ENCODE measurements around the gene MEOX1.
"Not testable (repeated sequence)": the region's sequence is repeated elsewhere in the genome, so short reads cannot be mapped to it uniquely, and the experiment has no call there.

MEOX1 gene

DNA sequence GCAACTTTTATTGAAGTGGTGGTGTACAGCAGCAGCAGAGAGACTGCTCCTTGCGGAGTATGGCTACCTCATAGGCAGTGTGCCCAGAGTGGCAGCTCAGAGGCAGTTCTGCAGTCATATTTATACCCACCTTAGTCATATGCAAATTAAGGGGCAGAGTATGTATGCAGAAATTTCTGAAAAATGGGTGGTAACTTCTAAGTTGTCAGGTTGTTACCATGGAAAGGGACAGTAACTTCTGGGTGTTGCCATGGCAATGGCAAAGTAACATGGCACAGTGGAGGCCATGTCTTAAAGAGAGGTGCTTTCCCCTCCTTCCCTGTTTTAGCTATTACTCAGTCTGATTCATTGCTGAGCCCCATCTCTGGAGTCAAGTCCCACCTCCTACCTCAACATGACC lies 53.4 kb downstream of the MEOX1 start:
- Histone ChIP-seq H3K36me3 (ENCODE audit: control insufficient read depth, insufficient read depth, low read length) (no peaks in the 10 kb centered on the region), H2BK120ac (ENCODE audit: low read depth, low read length) (no peak overlapping the region), H3K4me3 (ENCODE audit: low read length) (no peak overlapping the region)

DNA sequence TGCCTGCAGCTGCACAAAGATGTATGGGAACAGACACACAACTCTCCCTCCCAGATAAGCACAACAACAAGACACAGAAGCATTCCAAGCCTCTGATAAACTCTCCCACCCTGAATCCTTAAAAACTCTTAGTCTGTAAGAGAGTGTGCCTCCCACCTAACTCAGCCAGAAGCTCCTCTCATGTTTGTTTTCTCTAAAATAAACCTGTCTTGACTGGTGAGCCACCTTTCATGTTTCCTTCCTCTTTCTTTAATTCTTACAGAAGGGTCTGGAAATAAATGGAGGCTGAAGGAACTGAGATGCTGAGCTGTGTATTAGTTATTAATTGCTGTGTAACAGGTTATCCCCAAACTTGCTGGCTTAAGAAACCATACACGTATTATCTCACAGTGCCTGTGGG lies 57.2 kb downstream of the MEOX1 start:
- H2BK5ac ChIP-seq (ENCODE audit: low read length): no peak overlapping the region
- H4K5ac ChIP-seq (ENCODE audit: low read length): no peak overlapping the region
- DNase-seq: no peak
- H2BK15ac ChIP-seq (replicated peaks; ENCODE audit: low read depth): no peak overlapping the region
- H3K27ac ChIP-seq (ENCODE audit: low read depth, low read length): no peak overlapping the region
- H4K8ac ChIP-seq (ENCODE audit: low read depth, low read length): no peak overlapping the region
- no peak overlapping the region for H3K4me2 ChIP-seq (ENCODE audit: low read length)
- no peak overlapping the region for H3K18ac ChIP-seq (ENCODE audit: low read length)
- WGBS (ENCODE audit: extremely low coverage, insufficient coverage, low lambda C conversion rate): no CpG with 5 or more reads among the region's 1 CpG
- no peaks in the 10 kb centered on the region for H3K36me3 ChIP-seq (ENCODE audit: control insufficient read depth, insufficient read depth, low read length)
- no peak overlapping the region for H3K4ac ChIP-seq (ENCODE audit: low read depth, low read length)
- H3K79me1 ChIP-seq (ENCODE audit: low read length): no peaks in the 10 kb centered on the region
- H3K79me2 ChIP-seq (ENCODE audit: control insufficient read depth, insufficient read depth, low read length): no peaks in the 10 kb centered on the region
- H3K56ac ChIP-seq (ENCODE audit: low read length): no peak overlapping the region
- H3K4me3 ChIP-seq (ENCODE audit: low read length): no peak overlapping the region
- H3K23ac ChIP-seq (ENCODE audit: low read length): no peak overlapping the region
- H3K4me1 ChIP-seq (ENCODE audit: control insufficient read depth, low read depth, low read length): no peaks in the 10 kb centered on the region
- H2BK120ac ChIP-seq (ENCODE audit: low read depth, low read length): no peak overlapping the region
- H2AK5ac ChIP-seq (ENCODE audit: low read length): no peak overlapping the region
- no peaks in the 10 kb centered on the region for H3K27me3 ChIP-seq (ENCODE audit: insufficient read depth, low read length, poor library complexity)
- no peak overlapping the region for H3K9ac ChIP-seq (ENCODE audit: low read length)

More for the DNA sequence above, 53.4 kb downstream of the MEOX1 start:
- Histone ChIP-seq H3K56ac (ENCODE audit: low read length) (no peak overlapping the region), H2BK5ac (ENCODE audit: low read length) (no peak overlapping the region), H3K4ac (ENCODE audit: low read depth, low read length) (no peak overlapping the region), H3K23ac (ENCODE audit: low read length) (no peak overlapping the region), H3K18ac (ENCODE audit: low read length) (no peak overlapping the region), H3K4me1 (ENCODE audit: control insufficient read depth, low read depth, low read length) (no peaks in the 10 kb centered on the region), H3K79me2 (ENCODE audit: control insufficient read depth, insufficient read depth, low read length) (no peaks in the 10 kb centered on the region), H3K4me2 (ENCODE audit: low read length) (no peak overlapping the region), H3K27ac (ENCODE audit: low read depth, low read length) (no peak overlapping the region), H4K8ac (ENCODE audit: low read depth, low read length) (no peak overlapping the region), H2BK15ac (replicated peaks; ENCODE audit: low read depth) (no peak overlapping the region), H3K9ac (ENCODE audit: low read length) (no peak overlapping the region), H4K5ac (ENCODE audit: low read length) (no peak overlapping the region), H3K79me1 (ENCODE audit: low read length) (no peaks in the 10 kb centered on the region), H3K27me3 (ENCODE audit: insufficient read depth, low read length, poor library complexity) (no peaks in the 10 kb centered on the region), H2AK5ac (ENCODE audit: low read length) (no peak overlapping the region)
- DNase-seq: peak; percentile 55
- no CpG with 5 or more reads among the region's 1 CpG for WGBS (ENCODE audit: extremely low coverage, insufficient coverage, low lambda C conversion rate)

DNA sequence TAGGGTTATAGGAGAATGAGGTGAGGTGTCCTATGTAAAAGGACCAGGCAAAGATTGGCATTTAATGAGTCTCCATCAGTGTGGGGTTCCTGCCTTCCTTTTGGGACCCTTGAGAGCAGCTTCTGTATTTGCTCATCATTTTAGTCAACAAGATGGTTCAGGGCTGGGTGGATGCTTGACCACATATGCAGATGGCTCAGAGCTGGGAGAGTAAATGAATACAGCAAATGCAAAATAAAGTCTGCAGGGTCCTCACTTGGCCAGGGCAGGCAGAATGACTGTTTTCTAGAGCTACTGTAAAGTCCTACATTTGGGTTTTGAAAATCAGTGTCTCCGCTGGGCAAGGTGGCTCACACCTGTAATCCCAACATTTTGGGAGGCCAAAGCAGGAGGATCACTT lies 58.4 kb downstream of the MEOX1 start:
- Histone ChIP-seq H3K4me3 (ENCODE audit: low read length) (no peak overlapping the region), H3K23ac (ENCODE audit: low read length) (no peak overlapping the region), H3K27me3 (ENCODE audit: insufficient read depth, low read length, poor library complexity) (no peaks in the 10 kb centered on the region), H3K79me2 (ENCODE audit: control insufficient read depth, insufficient read depth, low read length) (no peaks in the 10 kb centered on the region), H3K18ac (ENCODE audit: low read length) (no peak overlapping the region), H3K36me3 (ENCODE audit: control insufficient read depth, insufficient read depth, low read length) (no peaks in the 10 kb centered on the region), H3K56ac (ENCODE audit: low read length) (no peak overlapping the region), H2BK5ac (ENCODE audit: low read length) (no peak overlapping the region), H3K9ac (ENCODE audit: low read length) (no peak overlapping the region), H3K79me1 (ENCODE audit: low read length) (no peaks in the 10 kb centered on the region), H3K27ac (ENCODE audit: low read depth, low read length) (no peak overlapping the region), H2BK120ac (ENCODE audit: low read depth, low read length) (no peak overlapping the region), H3K4ac (ENCODE audit: low read depth, low read length) (no peak overlapping the region), H3K4me2 (ENCODE audit: low read length) (no peak overlapping the region), H2AK5ac (ENCODE audit: low read length) (no peak overlapping the region), H3K4me1 (ENCODE audit: control insufficient read depth, low read depth, low read length) (no peaks in the 10 kb centered on the region), H2BK15ac (replicated peaks; ENCODE audit: low read depth) (no peak overlapping the region), H4K5ac (ENCODE audit: low read length) (no peak overlapping the region), H4K8ac (ENCODE audit: low read depth, low read length) (no peak overlapping the region)
- no CpG with 5 or more reads among the region's 1 CpG for WGBS (ENCODE audit: extremely low coverage, insufficient coverage, low lambda C conversion rate)
- DNase-seq: no peak

DNA sequence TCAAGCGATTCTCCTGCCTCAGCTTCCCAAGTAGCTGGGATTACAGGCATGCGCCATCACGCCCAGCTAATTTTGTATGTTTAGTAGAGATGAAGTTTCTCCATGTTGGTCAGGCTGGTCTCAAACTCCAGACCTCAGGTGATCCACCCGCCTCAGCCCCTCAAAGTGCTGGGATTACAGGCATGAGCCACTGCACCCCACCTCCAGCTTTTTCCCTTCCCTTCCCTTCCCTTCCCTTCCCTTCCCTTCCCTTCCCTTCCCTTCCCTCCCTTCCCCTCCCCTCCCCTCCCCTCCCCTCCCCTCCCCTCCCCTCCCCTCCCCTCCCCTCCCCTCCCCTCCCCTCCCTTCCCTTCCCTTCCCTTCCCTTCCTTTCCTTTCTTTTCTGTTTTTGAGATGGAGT lies 59.2 kb downstream of the MEOX1 start:
- H3K4me3 ChIP-seq (ENCODE audit: low read length); H4K8ac ChIP-seq (ENCODE audit: low read depth, low read length); H3K27me3 ChIP-seq (ENCODE audit: insufficient read depth, low read length, poor library complexity); H3K27ac ChIP-seq (ENCODE audit: low read depth, low read length); DNase-seq; H3K9ac ChIP-seq (ENCODE audit: low read length); H3K56ac ChIP-seq (ENCODE audit: low read length); H3K79me2 ChIP-seq (ENCODE audit: control insufficient read depth, insufficient read depth, low read length); H3K4me1 ChIP-seq (ENCODE audit: control insufficient read depth, low read depth, low read length); H3K23ac ChIP-seq (ENCODE audit: low read length); H2BK120ac ChIP-seq (ENCODE audit: low read depth, low read length); H3K4me2 ChIP-seq (ENCODE audit: low read length); H2BK15ac ChIP-seq (replicated peaks; ENCODE audit: low read depth); H4K5ac ChIP-seq (ENCODE audit: low read length); H2AK5ac ChIP-seq (ENCODE audit: low read length); H3K36me3 ChIP-seq (ENCODE audit: control insufficient read depth, insufficient read depth, low read length); H2BK5ac ChIP-seq (ENCODE audit: low read length); H3K79me1 ChIP-seq (ENCODE audit: low read length); H3K4ac ChIP-seq (ENCODE audit: low read depth, low read length); H3K18ac ChIP-seq (ENCODE audit: low read length): not testable (repeated sequence)
- no CpG with 5 or more reads among the region's 4 CpGs for WGBS (ENCODE audit: extremely low coverage, insufficient coverage, low lambda C conversion rate)

DNA sequence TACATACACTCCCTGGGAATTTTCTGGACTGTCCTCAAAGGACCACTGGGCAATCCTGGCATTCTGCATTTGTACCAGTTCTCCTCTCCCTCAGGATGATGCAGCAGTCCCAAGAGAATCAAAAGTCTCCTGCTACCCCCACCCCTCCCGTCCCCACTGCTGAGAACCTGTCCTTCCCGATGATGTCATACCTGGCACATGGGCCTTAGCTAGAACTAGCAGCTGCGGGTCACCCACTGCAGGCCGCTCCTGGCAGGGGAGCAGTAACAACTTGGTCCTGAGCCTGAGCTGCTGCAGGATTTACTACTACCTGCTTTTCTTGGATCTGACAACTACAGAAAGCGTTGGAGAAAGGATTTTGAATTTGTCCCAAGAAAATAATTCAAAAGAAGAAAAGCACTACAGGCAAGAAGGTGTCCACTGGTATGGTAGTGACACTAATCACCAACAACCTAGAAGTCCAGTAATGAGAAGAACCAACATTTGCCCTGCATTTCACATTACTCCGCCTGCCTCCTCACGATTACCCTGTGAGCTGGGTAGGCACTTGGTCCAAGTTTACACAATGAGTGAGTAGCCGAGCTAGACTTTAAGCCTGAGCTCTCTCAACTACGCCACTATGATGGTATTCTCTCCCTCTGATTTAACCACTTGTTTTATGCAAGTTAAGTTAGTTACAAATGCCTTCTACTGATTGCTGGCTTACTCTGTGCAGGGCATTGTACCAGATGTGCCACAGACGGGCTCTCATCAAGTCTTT lies 60.3 kb downstream of the MEOX1 start:
- no peak overlapping the region for H3K4ac ChIP-seq (ENCODE audit: low read depth, low read length)
- no peak overlapping the region for H2BK120ac ChIP-seq (ENCODE audit: low read depth, low read length)
- H3K56ac ChIP-seq (ENCODE audit: low read length): no peak overlapping the region
- no peak overlapping the region for H4K8ac ChIP-seq (ENCODE audit: low read depth, low read length)
- H3K27me3 ChIP-seq (ENCODE audit: insufficient read depth, low read length, poor library complexity): no peaks in the 10 kb centered on the region
- H3K79me1 ChIP-seq (ENCODE audit: low read length): no peaks in the 10 kb centered on the region
- H3K27ac ChIP-seq (ENCODE audit: low read depth, low read length): no peak overlapping the region
- H3K4me2 ChIP-seq (ENCODE audit: low read length): no peak overlapping the region
- H3K18ac ChIP-seq (ENCODE audit: low read length): no peak overlapping the region
- no peak overlapping the region for H2AK5ac ChIP-seq (ENCODE audit: low read length)
- no peak overlapping the region for H3K9ac ChIP-seq (ENCODE audit: low read length)
- no CpG with 5 or more reads among the region's 10 CpGs for WGBS (ENCODE audit: extremely low coverage, insufficient coverage, low lambda C conversion rate)
- H3K4me3 ChIP-seq (ENCODE audit: low read length): no peak overlapping the region
- H3K23ac ChIP-seq (ENCODE audit: low read length): no peak overlapping the region
- no peaks in the 10 kb centered on the region for H3K4me1 ChIP-seq (ENCODE audit: control insufficient read depth, low read depth, low read length)
- H2BK15ac ChIP-seq (replicated peaks; ENCODE audit: low read depth): no peak overlapping the region
- no peaks in the 10 kb centered on the region for H3K79me2 ChIP-seq (ENCODE audit: control insufficient read depth, insufficient read depth, low read length)
- peak; percentile 46 for DNase-seq
- H2BK5ac ChIP-seq (ENCODE audit: low read length): no peak overlapping the region
- H4K5ac ChIP-seq (ENCODE audit: low read length): no peak overlapping the region
- H3K36me3 ChIP-seq (ENCODE audit: control insufficient read depth, insufficient read depth, low read length): no peaks in the 10 kb centered on the region

- H3K79me2 ChIP-seq (ENCODE audit: control insufficient read depth, insufficient read depth, low read length): no peaks in the 10 kb centered on the region
Measured at GRCh38 chr17:43599835-43600234, 61.9 kb downstream of the MEOX1 start.

More at GRCh38 chr17:43599835-43600234, 61.9 kb downstream of the MEOX1 start:
- Histone ChIP-seq H2BK120ac (ENCODE audit: low read depth, low read length) (no peak overlapping the region), H2BK15ac (replicated peaks; ENCODE audit: low read depth) (no peak overlapping the region), H3K56ac (ENCODE audit: low read length) (no peak overlapping the region), H3K18ac (ENCODE audit: low read length) (no peak overlapping the region), H3K27me3 (ENCODE audit: insufficient read depth, low read length, poor library complexity) (no peaks in the 10 kb centered on the region), H3K9ac (ENCODE audit: low read length) (no peak overlapping the region), H3K4me3 (ENCODE audit: low read length) (no peak overlapping the region), H3K36me3 (ENCODE audit: control insufficient read depth, insufficient read depth, low read length) (no peaks in the 10 kb centered on the region), H3K4ac (ENCODE audit: low read depth, low read length) (no peak overlapping the region), H4K5ac (ENCODE audit: low read length) (no peak overlapping the region), H2AK5ac (ENCODE audit: low read length) (no peak overlapping the region), H3K4me2 (ENCODE audit: low read length) (no peak overlapping the region), H3K23ac (ENCODE audit: low read length) (no peak overlapping the region), H4K8ac (ENCODE audit: low read depth, low read length) (no peak overlapping the region), H3K4me1 (ENCODE audit: control insufficient read depth, low read depth, low read length) (no peaks in the 10 kb centered on the region), H2BK5ac (ENCODE audit: low read length) (no peak overlapping the region), H3K27ac (ENCODE audit: low read depth, low read length) (no peak overlapping the region), H3K79me1 (ENCODE audit: low read length) (no peaks in the 10 kb centered on the region)
- no CpG with 5 or more reads among the region's 3 CpGs for WGBS (ENCODE audit: extremely low coverage, insufficient coverage, low lambda C conversion rate)
- DNase-seq: no peak
